HepG2 (cell line): ENCODE data around the gene CLHC1. TPM values are rescaled to one million over a fixed set of nuclear protein-coding genes. Genes with fewer than 3 reads are reported as not detected.

Experiments used
- CREBL2 ChIP-seq: sonication (generic); formaldehyde crosslinking; IDR thresholded peaks from 2 replicates; pipeline ENCODE4 v1.8.1; 2023; ENCODE audit warnings: missing genetic modification reagents, mild to moderate bottlenecking, borderline replicate concordance
- GATAD2A ChIP-seq: IDR thresholded peaks from 2 replicates; pipeline ENCODE4 v1.6.1; 2016
- GFI1 ChIP-seq: sonication (generic); formaldehyde crosslinking; IDR thresholded peaks from 2 replicates; pipeline ENCODE4 v1.5.0; 2020; ENCODE audit warnings: missing genetic modification reagents, mild to moderate bottlenecking, borderline replicate concordance
- HNRNPUL1 ChIP-seq: fragments of 200-400 bp; formaldehyde crosslinking; IDR thresholded peaks from 2 replicates; pipeline ENCODE4 v1.6.1; 2017; ENCODE audit warnings: low read depth, mild to moderate bottlenecking, low read length, moderate library complexity
- MEIS2 ChIP-seq: sonication (generic); formaldehyde crosslinking; IDR thresholded peaks from 2 replicates; pipeline ENCODE4 v1.9.0; 2021; ENCODE audit warnings: mild to moderate bottlenecking, missing genetic modification reagents
- MTF1 ChIP-seq: sonication (generic); formaldehyde crosslinking; IDR thresholded peaks from 2 replicates; pipeline ENCODE4 v1.5.0; 2020; ENCODE audit warnings: missing genetic modification reagents
- PAF1 ChIP-seq: IDR thresholded peaks from 2 replicates; pipeline ENCODE4 v1.6.1; 2016; ENCODE audit warnings: missing genetic modification reagents, missing compliant biosample characterization
- RARG ChIP-seq: sonication (generic); formaldehyde crosslinking; IDR thresholded peaks from 2 replicates; pipeline ENCODE4 v1.4.0; 2020; ENCODE audit warnings: low read depth, mild to moderate bottlenecking, missing genetic modification reagents
- TBX3 ChIP-seq: fragments of 450-650 bp; IDR thresholded peaks from 2 replicates; pipeline ENCODE4 v1.6.1; 2017; ENCODE audit warnings: antibody characterized with exemption, mild to moderate bottlenecking, inconsistent platforms, borderline replicate concordance
- ZNF318 ChIP-seq: sonication (generic); formaldehyde crosslinking; IDR thresholded peaks from 2 replicates; pipeline ENCODE4 v1.4.0; 2020; ENCODE audit warnings: mild to moderate bottlenecking, missing genetic modification reagents
- ZNF367 ChIP-seq: sonication (generic); formaldehyde crosslinking; IDR thresholded peaks from 2 replicates; pipeline ENCODE4 v1.4.0; 2020; ENCODE audit warnings: missing genetic modification reagents, borderline replicate concordance
- ZNF788 ChIP-seq: sonication (generic); formaldehyde crosslinking; IDR thresholded peaks from 2 replicates; pipeline ENCODE4 v1.5.0; 2020; ENCODE audit warnings: mild to moderate bottlenecking, missing genetic modification reagents, borderline replicate concordance
- ZSCAN20 ChIP-seq: sonication (generic); formaldehyde crosslinking; IDR thresholded peaks from 2 replicates; pipeline ENCODE4 v1.4.0; 2020; ENCODE audit warnings: missing genetic modification reagents, mild to moderate bottlenecking, borderline replicate concordance
- polyA plus RNA-seq, 8 experiments: library from polyadenylated mRNA; depleted of rRNA in 3 of 8; stranded (reverse) in 7 of 8; unstranded in 1 of 8; fragments of >200 nt; fragmentation: Illumina TruSeq in 4 of 8; extraction: Trizol in 4 of 8; gene quantifications; 2 replicates each; pipeline versions ENCODE4 v1.2.1 to v1.2.3, GENCODE V29; 2011 to 2016; ENCODE audit warnings: low read depth in 4 of 8, missing spikeins in 1 of 8, mixed read lengths in 1 of 8; ENCODE audit not compliant: insufficient read depth in 1 of 8
- total RNA-seq, 5 experiments: library from RNA; depleted of rRNA; stranded (reverse); fragments of >200 nt; fragmentation: Illumina TruSeq; extraction: Trizol; gene quantifications; 2 replicates each; pipeline ENCODE4 v1.2.3, GENCODE V29; 2016; ENCODE audit warnings: low read depth in 1 of 5
- TF ChIP-seq, protein P1 (sequence below): sonication (generic); formaldehyde crosslinking; IDR thresholded peaks from 2 replicates; pipeline ENCODE4 v1.5.0; 2020; ENCODE audit warnings: missing genetic modification reagents
- TF ChIP-seq, protein P2 (sequence below): sonication (generic); formaldehyde crosslinking; IDR thresholded peaks from 2 replicates; pipeline ENCODE4 v1.5.1; 2020; ENCODE audit warnings: mild to moderate bottlenecking, missing genetic modification reagents, borderline replicate concordance

CLHC1 gene
- total and polyA plus RNA-seq, 2 of the 13 experiments (the other 11 are each of a cell fraction or from before 2014, with no cell fraction given), result 9.8 to 12.6 TPM

GRCh38 chr2:55239656-55240222, 7.6 kb upstream of the CLHC1 start (continued):
- TF ChIP-seq RARG, result no peak
- no peak for TF ChIP-seq GFI1 (CRISPR knock-in tag)
- TF ChIP-seq PAF1, result no peak
- TF ChIP-seq GATAD2A (CRISPR knock-in tag), result peak; percentile 54
- TF ChIP-seq ZNF318 (CRISPR knock-in tag), result no peak
- no peak for TF ChIP-seq ZSCAN20 (CRISPR knock-in tag)
- no peak for TF ChIP-seq ZNF788 (CRISPR knock-in tag)
- TF ChIP-seq, protein P1, sequence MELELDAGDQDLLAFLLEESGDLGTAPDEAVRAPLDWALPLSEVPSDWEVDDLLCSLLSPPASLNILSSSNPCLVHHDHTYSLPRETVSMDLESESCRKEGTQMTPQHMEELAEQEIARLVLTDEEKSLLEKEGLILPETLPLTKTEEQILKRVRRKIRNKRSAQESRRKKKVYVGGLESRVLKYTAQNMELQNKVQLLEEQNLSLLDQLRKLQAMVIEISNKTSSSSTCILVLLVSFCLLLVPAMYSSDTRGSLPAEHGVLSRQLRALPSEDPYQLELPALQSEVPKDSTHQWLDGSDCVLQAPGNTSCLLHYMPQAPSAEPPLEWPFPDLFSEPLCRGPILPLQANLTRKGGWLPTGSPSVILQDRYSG, result no peak
- TF ChIP-seq TBX3, result peak; percentile 76; the same call in 1 of the 2 replicates
- TF ChIP-seq MTF1 (CRISPR knock-in tag), result no peak
- TF ChIP-seq MEIS2 (CRISPR knock-in tag), result no peak
- TF ChIP-seq CREBL2 (CRISPR knock-in tag), result no peak
- TF ChIP-seq, protein P2, sequence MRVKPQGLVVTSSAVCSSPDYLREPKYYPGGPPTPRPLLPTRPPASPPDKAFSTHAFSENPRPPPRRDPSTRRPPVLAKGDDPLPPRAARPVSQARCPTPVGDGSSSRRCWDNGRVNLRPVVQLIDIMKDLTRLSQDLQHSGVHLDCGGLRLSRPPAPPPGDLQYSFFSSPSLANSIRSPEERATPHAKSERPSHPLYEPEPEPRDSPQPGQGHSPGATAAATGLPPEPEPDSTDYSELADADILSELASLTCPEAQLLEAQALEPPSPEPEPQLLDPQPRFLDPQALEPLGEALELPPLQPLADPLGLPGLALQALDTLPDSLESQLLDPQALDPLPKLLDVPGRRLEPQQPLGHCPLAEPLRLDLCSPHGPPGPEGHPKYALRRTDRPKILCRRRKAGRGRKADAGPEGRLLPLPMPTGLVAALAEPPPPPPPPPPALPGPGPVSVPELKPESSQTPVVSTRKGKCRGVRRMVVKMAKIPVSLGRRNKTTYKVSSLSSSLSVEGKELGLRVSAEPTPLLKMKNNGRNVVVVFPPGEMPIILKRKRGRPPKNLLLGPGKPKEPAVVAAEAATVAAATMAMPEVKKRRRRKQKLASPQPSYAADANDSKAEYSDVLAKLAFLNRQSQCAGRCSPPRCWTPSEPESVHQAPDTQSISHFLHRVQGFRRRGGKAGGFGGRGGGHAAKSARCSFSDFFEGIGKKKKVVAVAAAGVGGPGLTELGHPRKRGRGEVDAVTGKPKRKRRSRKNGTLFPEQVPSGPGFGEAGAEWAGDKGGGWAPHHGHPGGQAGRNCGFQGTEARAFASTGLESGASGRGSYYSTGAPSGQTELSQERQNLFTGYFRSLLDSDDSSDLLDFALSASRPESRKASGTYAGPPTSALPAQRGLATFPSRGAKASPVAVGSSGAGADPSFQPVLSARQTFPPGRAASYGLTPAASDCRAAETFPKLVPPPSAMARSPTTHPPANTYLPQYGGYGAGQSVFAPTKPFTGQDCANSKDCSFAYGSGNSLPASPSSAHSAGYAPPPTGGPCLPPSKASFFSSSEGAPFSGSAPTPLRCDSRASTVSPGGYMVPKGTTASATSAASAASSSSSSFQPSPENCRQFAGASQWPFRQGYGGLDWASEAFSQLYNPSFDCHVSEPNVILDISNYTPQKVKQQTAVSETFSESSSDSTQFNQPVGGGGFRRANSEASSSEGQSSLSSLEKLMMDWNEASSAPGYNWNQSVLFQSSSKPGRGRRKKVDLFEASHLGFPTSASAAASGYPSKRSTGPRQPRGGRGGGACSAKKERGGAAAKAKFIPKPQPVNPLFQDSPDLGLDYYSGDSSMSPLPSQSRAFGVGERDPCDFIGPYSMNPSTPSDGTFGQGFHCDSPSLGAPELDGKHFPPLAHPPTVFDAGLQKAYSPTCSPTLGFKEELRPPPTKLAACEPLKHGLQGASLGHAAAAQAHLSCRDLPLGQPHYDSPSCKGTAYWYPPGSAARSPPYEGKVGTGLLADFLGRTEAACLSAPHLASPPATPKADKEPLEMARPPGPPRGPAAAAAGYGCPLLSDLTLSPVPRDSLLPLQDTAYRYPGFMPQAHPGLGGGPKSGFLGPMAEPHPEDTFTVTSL, result peak; percentile 36; the same call in 1 of the 2 replicates
- TF ChIP-seq HNRNPUL1, result no peak
- no peak for TF ChIP-seq ZNF367 (CRISPR knock-in tag)
